GM23338 (cell line): ENCODE results near the gene PDE4B. TPM values are rescaled to one million over a fixed set of nuclear protein-coding genes. Genes with fewer than 3 reads are reported as not detected.

Experiments used
- ATAC-seq: fragments of 200-7000 bp; cut with Tn5 transposase; 3 replicates; pipeline ENCODE4 v1.9.1; 2020
- DNase-seq: peaks from one replicate; pipeline ENCODE4 v3.0.0-alpha.2; 2015; ENCODE audit warnings: low spot score
- H2AFZ ChIP-seq: fragments of 200-600 bp; sonication (generic); 2 replicates; pipeline ENCODE4 v1.8.0; 2016; ENCODE audit warnings: antibody characterized with exemption, mild to moderate bottlenecking, moderate library complexity
- H3F3A ChIP-seq: fragments of 200-600 bp; sonication (generic); replicated peaks from 2 replicates; pipeline ENCODE4 v1.8.0; 2017; ENCODE audit warnings: antibody characterized with exemption, mixed run types, low read depth
- H3K27ac ChIP-seq: fragments of 200-600 bp; sonication (generic); 2 replicates; pipeline ENCODE4 v1.6.1; 2016; ENCODE audit warnings: low read depth
- H3K27me3 ChIP-seq: fragments of 200-600 bp; sonication (generic); 2 replicates; pipeline ENCODE4 v1.8.0; 2016; ENCODE audit warnings: mild to moderate bottlenecking, mixed run types, moderate library complexity; ENCODE audit not compliant: insufficient read depth
- H3K36me3 ChIP-seq: fragments of 200-600 bp; sonication (generic); 2 replicates; pipeline ENCODE4 v1.8.0; 2016; ENCODE audit warnings: mild to moderate bottlenecking; ENCODE audit not compliant: insufficient read depth
- H3K4me1 ChIP-seq: fragments of 200-600 bp; sonication (generic); 2 replicates; pipeline ENCODE4 v1.8.0; 2016; ENCODE audit warnings: mild to moderate bottlenecking, moderate library complexity; ENCODE audit not compliant: insufficient read depth
- H3K4me2 ChIP-seq: fragments of 200-600 bp; sonication (generic); 2 replicates; pipeline ENCODE4 v1.7.1; 2017; ENCODE audit warnings: mixed run types
- H3K4me3 ChIP-seq: fragments of 200-600 bp; sonication (generic); 2 replicates; pipeline ENCODE4 v1.6.1; 2016; ENCODE audit warnings: mixed run types
- H3K79me2 ChIP-seq: fragments of 200-600 bp; sonication (generic); replicated peaks from 2 replicates; pipeline ENCODE4 v1.8.0; 2017; ENCODE audit warnings: mild to moderate bottlenecking; ENCODE audit not compliant: insufficient read depth
- H3K9me2 ChIP-seq: fragments of 200-600 bp; sonication (generic); 2 replicates; pipeline ENCODE4 v1.8.0; 2017; ENCODE audit not compliant: insufficient read depth
- H4K20me1 ChIP-seq: fragments of 200-600 bp; sonication (generic); replicated peaks from 2 replicates; pipeline ENCODE4 v1.8.0; 2017; ENCODE audit warnings: mild to moderate bottlenecking; ENCODE audit not compliant: insufficient read depth
- H3K27ac Mint-ChIP-seq: 2 replicates; pipeline ENCODE4 v1.8.0; 2020; ENCODE audit warnings: inconsistent platforms, mild to moderate bottlenecking, moderate library complexity, mixed read lengths
- H3K27me3 Mint-ChIP-seq: 3 replicates; pipeline ENCODE4 v1.8.0; 2022; ENCODE audit warnings: low read depth, mild to moderate bottlenecking, moderate library complexity, mixed read lengths, inconsistent platforms; ENCODE audit not compliant: insufficient read depth, poor library complexity
- H3K36me3 Mint-ChIP-seq: 3 replicates; pipeline ENCODE4 v1.8.0; 2021; ENCODE audit warnings: low read depth, mild to moderate bottlenecking, inconsistent platforms, moderate library complexity, mixed read lengths
- H3K4me1 Mint-ChIP-seq: 3 replicates; pipeline ENCODE4 v1.8.0; 2020; ENCODE audit warnings: mild to moderate bottlenecking, inconsistent platforms, mixed read lengths
- H3K4me3 Mint-ChIP-seq: 3 replicates; pipeline ENCODE4 v1.8.0; 2021; ENCODE audit warnings: moderate library complexity, mild to moderate bottlenecking, inconsistent platforms, mixed read lengths
- H3K9me3 Mint-ChIP-seq: 3 replicates; pipeline ENCODE4 v1.8.0; 2020; ENCODE audit warnings: moderate library complexity, mild to moderate bottlenecking, inconsistent platforms, mixed read lengths
- CREB1 ChIP-seq: fragments of 250-450 bp; sonication (Bioruptor Pico); IDR thresholded peaks from 2 replicates; pipeline ENCODE4 v1.5.0; 2020; ENCODE audit warnings: low read depth, mild to moderate bottlenecking, moderate library complexity
- CTCF ChIP-seq, 2 experiments: fragments of 200-600 bp in 1 of 2; sonication (generic) in 1 of 2; conservative IDR thresholded peaks; 2 replicates each; pipeline versions ENCODE4 v1.5.1 to v1.6.1; 2016 to 2017; ENCODE audit warnings: antibody characterized with exemption in 2 of 2, low read depth in 2 of 2, mild to moderate bottlenecking in 2 of 2, moderate library complexity in 1 of 2
- EZH2 ChIP-seq: fragments of 200-600 bp; sonication (generic); IDR thresholded peaks from one replicate; pipeline ENCODE4 v1.8.0; 2017; ENCODE audit warnings: antibody characterized with exemption, mild to moderate bottlenecking, low read depth; ENCODE audit not compliant: unreplicated experiment
- EZH2phosphoT487 ChIP-seq: fragments of 200-600 bp; sonication (generic); IDR thresholded peaks from one replicate; pipeline ENCODE4 v1.8.1; 2018; ENCODE audit warnings: antibody characterized with exemption; ENCODE audit not compliant: unreplicated experiment
- JUNB ChIP-seq: IDR thresholded peaks from one replicate; pipeline ENCODE4 v1.6.1; 2016; ENCODE audit warnings: antibody characterized with exemption; ENCODE audit not compliant: unreplicated experiment
- NANOG ChIP-seq: IDR thresholded peaks from 2 replicates; pipeline ENCODE4 v1.6.1; 2016; ENCODE audit warnings: antibody characterized with exemption, borderline replicate concordance
- POLR2AphosphoS5 ChIP-seq: IDR thresholded peaks from 2 replicates; pipeline ENCODE4 v1.6.1; 2016; ENCODE audit warnings: antibody characterized with exemption, low read depth
- STAT1 ChIP-seq: IDR thresholded peaks from one replicate; pipeline ENCODE4 v1.6.1; 2016; ENCODE audit warnings: antibody characterized with exemption; ENCODE audit not compliant: unreplicated experiment
- ZNF114 ChIP-seq: fragments of 250-450 bp; sonication (Bioruptor Pico); IDR thresholded peaks from 2 replicates; pipeline ENCODE4 v1.5.0; 2020; ENCODE audit warnings: mild to moderate bottlenecking, moderate library complexity
- ZNF331 ChIP-seq: fragments of 250-450 bp; sonication (Bioruptor Pico); IDR thresholded peaks from 2 replicates; pipeline ENCODE4 v1.5.0; 2020; ENCODE audit warnings: low read depth, mild to moderate bottlenecking, moderate library complexity
- polyA plus RNA-seq: library from polyadenylated mRNA; unstranded; fragments of >200 nt; fragmentation: Nextera tagmentation; extraction: Ambion mirVana; gene quantifications from 2 replicates; pipeline ENCODE4 v1.2.1, GENCODE V29; 2016
- total RNA-seq: library from RNA; depleted of rRNA; stranded (reverse); fragments of >200 nt; shearing (Covaris generic); gene quantifications from 2 replicates; pipeline ENCODE4 v1.2.3, GENCODE V29; 2014
- TF ChIP-seq, protein P1 (sequence below): IDR thresholded peaks from one replicate; pipeline ENCODE4 v1.6.1; 2018; ENCODE audit warnings: antibody characterized with exemption; ENCODE audit not compliant: unreplicated experiment
- TF ChIP-seq, protein P2 (sequence below): fragments of 250-450 bp; sonication (Bioruptor Pico); IDR thresholded peaks from 2 replicates; pipeline ENCODE4 v1.5.0; 2020; ENCODE audit warnings: mild to moderate bottlenecking, moderate library complexity
- TF ChIP-seq, protein P3 (sequence below): IDR thresholded peaks from 2 replicates; pipeline ENCODE4 v1.6.1; 2016; ENCODE audit warnings: antibody characterized with exemption

Gene PDE4B
- total and polyA plus RNA-seq, 2 experiments from 2014 or later: 14.0 to 25.6 TPM

GRCh38 chr1:66154394-66154793 is 361.7 kb downstream of the PDE4B start:
- H3K27ac ChIP-seq: no peak overlapping the region
- H3K9me2 ChIP-seq: no peaks in the 10 kb centered on the region
- peak overlapping the region; percentile 81; the same call in 1 of the 2 replicates for H2AFZ ChIP-seq
- H3K4me3 ChIP-seq: no peak overlapping the region
- Mint-ChIP-seq H3K9me3 (no peaks in the 10 kb centered on the region), H3K36me3 (no peaks in the 10 kb centered on the region), H3K27me3 (no peaks in the 10 kb centered on the region), H3K4me1 (peaks cover 8% of the 10 kb centered on the region; the same call in 2 of the 3 replicates), H3K27ac (no peak overlapping the region), H3K4me3 (no peak overlapping the region)
- no peaks in the 10 kb centered on the region for H4K20me1 ChIP-seq
- TF ChIP-seq, protein P1, sequence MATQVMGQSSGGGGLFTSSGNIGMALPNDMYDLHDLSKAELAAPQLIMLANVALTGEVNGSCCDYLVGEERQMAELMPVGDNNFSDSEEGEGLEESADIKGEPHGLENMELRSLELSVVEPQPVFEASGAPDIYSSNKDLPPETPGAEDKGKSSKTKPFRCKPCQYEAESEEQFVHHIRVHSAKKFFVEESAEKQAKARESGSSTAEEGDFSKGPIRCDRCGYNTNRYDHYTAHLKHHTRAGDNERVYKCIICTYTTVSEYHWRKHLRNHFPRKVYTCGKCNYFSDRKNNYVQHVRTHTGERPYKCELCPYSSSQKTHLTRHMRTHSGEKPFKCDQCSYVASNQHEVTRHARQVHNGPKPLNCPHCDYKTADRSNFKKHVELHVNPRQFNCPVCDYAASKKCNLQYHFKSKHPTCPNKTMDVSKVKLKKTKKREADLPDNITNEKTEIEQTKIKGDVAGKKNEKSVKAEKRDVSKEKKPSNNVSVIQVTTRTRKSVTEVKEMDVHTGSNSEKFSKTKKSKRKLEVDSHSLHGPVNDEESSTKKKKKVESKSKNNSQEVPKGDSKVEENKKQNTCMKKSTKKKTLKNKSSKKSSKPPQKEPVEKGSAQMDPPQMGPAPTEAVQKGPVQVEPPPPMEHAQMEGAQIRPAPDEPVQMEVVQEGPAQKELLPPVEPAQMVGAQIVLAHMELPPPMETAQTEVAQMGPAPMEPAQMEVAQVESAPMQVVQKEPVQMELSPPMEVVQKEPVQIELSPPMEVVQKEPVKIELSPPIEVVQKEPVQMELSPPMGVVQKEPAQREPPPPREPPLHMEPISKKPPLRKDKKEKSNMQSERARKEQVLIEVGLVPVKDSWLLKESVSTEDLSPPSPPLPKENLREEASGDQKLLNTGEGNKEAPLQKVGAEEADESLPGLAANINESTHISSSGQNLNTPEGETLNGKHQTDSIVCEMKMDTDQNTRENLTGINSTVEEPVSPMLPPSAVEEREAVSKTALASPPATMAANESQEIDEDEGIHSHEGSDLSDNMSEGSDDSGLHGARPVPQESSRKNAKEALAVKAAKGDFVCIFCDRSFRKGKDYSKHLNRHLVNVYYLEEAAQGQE: no peak
- TF ChIP-seq CTCF (conservative IDR thresholded peaks at IDR 0.05; ENCODE audit: low read depth in 2 of 2) (no peak), NANOG (no peak), ZNF331 (CRISPR knock-in tag) (no peak), JUNB (no peak), STAT1 (no peak), EZH2 (no peak), CREB1 (CRISPR knock-in tag) (no peak), POLR2AphosphoS5 (no peak), EZH2phosphoT487 (no peak), ZNF114 (no peak)
- TF ChIP-seq, protein P2, sequence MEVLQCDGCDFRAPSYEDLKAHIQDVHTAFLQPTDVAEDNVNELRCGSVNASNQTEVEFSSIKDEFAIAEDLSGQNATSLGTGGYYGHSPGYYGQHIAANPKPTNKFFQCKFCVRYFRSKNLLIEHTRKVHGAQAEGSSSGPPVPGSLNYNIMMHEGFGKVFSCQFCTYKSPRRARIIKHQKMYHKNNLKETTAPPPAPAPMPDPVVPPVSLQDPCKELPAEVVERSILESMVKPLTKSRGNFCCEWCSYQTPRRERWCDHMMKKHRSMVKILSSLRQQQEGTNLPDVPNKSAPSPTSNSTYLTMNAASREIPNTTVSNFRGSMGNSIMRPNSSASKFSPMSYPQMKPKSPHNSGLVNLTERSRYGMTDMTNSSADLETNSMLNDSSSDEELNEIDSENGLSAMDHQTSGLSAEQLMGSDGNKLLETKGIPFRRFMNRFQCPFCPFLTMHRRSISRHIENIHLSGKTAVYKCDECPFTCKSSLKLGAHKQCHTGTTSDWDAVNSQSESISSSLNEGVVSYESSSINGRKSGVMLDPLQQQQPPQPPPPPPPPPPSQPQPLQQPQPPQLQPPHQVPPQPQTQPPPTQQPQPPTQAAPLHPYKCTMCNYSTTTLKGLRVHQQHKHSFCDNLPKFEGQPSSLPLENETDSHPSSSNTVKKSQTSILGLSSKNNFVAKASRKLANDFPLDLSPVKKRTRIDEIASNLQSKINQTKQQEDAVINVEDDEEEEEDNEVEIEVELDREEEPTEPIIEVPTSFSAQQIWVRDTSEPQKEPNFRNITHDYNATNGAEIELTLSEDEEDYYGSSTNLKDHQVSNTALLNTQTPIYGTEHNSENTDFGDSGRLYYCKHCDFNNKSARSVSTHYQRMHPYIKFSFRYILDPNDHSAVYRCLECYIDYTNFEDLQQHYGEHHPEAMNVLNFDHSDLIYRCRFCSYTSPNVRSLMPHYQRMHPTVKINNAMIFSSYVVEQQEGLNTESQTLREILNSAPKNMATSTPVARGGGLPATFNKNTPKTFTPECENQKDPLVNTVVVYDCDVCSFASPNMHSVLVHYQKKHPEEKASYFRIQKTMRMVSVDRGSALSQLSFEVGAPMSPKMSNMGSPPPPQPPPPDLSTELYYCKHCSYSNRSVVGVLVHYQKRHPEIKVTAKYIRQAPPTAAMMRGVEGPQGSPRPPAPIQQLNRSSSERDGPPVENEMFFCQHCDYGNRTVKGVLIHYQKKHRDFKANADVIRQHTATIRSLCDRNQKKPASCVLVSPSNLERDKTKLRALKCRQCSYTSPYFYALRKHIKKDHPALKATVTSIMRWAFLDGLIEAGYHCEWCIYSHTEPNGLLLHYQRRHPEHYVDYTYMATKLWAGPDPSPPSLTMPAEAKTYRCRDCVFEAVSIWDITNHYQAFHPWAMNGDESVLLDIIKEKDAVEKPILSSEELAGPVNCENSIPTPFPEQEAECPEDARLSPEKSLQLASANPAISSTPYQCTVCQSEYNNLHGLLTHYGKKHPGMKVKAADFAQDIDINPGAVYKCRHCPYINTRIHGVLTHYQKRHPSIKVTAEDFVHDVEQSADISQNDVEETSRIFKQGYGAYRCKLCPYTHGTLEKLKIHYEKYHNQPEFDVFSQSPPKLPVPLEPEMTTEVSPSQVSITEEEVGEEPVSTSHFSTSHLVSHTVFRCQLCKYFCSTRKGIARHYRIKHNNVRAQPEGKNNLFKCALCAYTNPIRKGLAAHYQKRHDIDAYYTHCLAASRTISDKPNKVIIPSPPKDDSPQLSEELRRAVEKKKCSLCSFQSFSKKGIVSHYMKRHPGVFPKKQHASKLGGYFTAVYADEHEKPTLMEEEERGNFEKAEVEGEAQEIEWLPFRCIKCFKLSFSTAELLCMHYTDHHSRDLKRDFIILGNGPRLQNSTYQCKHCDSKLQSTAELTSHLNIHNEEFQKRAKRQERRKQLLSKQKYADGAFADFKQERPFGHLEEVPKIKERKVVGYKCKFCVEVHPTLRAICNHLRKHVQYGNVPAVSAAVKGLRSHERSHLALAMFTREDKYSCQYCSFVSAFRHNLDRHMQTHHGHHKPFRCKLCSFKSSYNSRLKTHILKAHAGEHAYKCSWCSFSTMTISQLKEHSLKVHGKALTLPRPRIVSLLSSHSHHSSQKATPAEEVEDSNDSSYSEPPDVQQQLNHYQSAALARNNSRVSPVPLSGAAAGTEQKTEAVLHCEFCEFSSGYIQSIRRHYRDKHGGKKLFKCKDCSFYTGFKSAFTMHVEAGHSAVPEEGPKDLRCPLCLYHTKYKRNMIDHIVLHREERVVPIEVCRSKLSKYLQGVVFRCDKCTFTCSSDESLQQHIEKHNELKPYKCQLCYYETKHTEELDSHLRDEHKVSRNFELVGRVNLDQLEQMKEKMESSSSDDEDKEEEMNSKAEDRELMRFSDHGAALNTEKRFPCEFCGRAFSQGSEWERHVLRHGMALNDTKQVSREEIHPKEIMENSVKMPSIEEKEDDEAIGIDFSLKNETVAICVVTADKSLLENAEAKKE: no peak
- TF ChIP-seq, protein P3, sequence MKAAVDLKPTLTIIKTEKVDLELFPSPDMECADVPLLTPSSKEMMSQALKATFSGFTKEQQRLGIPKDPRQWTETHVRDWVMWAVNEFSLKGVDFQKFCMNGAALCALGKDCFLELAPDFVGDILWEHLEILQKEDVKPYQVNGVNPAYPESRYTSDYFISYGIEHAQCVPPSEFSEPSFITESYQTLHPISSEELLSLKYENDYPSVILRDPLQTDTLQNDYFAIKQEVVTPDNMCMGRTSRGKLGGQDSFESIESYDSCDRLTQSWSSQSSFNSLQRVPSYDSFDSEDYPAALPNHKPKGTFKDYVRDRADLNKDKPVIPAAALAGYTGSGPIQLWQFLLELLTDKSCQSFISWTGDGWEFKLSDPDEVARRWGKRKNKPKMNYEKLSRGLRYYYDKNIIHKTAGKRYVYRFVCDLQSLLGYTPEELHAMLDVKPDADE: no peak
- H3K4me2 ChIP-seq: no peak overlapping the region
- no peaks in the 10 kb centered on the region for H3F3A ChIP-seq
- H3K79me2 ChIP-seq: no peaks in the 10 kb centered on the region
- no peaks in the 10 kb centered on the region for H3K4me1 ChIP-seq
- ATAC-seq (no peak), DNase-seq (no peak)
- no peaks in the 10 kb centered on the region for H3K36me3 ChIP-seq
- H3K27me3 ChIP-seq: no peaks in the 10 kb centered on the region
